ENCODE results near the gene ITFG2. TPM values are rescaled to one million over a fixed set of nuclear protein-coding genes. Genes with fewer than 3 reads are reported as not detected.

Gene ITFG2
- total RNA-seq, 1 experiment from 2014 or later = 23.9 TPM

DNA sequence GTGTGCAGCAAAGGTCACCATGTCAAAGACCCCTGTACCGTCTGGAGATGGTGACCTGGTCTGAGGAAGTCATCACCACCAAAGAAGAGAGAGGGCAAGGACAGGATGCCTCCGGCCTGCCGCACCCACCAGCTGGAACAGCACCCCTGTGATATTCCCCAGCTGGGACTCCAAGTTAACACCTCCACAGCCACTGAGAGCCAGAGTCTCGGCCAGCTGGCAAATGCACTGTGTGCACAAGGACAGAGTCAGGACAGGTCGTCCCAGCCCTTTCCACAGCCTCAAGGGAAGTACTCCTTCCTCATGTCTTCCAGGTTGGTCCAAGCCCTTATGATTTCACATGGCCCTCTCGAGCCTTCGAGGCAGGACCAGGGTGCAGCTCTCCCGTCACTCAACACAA lies 37.0 kb upstream of the ITFG2 start:
- CTCF ChIA-PET = no interaction called here
- POLR2A ChIA-PET = no interaction called here

DNA sequence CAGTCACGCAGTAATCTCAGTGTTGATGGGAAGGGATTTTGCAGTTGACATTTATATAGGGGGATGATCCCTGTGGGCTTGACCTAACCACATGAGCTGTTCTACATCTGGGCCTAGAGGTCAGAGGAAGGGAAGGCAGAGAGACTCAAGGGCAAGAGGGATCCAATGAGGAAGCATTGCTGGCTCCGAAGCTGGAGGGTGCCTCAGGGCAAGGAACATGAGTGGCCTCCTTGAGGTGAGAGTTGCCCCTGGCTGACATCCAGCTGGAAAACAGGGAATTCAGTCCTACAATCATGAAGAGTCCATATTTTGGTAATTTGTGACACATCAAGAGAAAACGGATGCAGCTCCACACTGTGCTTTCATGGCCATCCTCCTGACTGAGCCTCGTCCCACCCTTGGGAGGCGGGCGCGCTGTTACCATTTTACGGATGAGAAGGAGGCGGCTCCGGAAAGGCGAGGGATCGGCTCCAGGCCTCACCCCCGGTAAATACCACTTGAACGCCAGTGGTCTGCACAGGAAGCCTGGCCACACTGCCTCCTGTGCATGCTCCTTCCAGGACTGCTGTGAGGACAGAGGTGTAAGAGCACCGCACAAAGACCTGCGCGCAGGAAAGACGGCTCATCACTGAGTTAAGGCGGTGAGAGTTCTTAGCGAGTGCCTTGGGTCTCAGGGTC lies 36.2 kb upstream of the ITFG2 start:
- no peaks in the 10 kb centered on the region for H3K27me3 Mint-ChIP-seq (ENCODE audit: low read depth)
- ChIA-PET POLR2A (no interaction called here), CTCF (interaction anchor here (0.8 to 2.9 kb wide), 2 partner anchors 15 to 85 kb away, joined by 3 to 8 read pairs; no protein-coding TSS in a partner anchor)
- H3K9me3 Mint-ChIP-seq = no peaks in the 10 kb centered on the region
- H3K36me3 Mint-ChIP-seq = no peaks in the 10 kb centered on the region
- TF ChIP-seq, protein P1, sequence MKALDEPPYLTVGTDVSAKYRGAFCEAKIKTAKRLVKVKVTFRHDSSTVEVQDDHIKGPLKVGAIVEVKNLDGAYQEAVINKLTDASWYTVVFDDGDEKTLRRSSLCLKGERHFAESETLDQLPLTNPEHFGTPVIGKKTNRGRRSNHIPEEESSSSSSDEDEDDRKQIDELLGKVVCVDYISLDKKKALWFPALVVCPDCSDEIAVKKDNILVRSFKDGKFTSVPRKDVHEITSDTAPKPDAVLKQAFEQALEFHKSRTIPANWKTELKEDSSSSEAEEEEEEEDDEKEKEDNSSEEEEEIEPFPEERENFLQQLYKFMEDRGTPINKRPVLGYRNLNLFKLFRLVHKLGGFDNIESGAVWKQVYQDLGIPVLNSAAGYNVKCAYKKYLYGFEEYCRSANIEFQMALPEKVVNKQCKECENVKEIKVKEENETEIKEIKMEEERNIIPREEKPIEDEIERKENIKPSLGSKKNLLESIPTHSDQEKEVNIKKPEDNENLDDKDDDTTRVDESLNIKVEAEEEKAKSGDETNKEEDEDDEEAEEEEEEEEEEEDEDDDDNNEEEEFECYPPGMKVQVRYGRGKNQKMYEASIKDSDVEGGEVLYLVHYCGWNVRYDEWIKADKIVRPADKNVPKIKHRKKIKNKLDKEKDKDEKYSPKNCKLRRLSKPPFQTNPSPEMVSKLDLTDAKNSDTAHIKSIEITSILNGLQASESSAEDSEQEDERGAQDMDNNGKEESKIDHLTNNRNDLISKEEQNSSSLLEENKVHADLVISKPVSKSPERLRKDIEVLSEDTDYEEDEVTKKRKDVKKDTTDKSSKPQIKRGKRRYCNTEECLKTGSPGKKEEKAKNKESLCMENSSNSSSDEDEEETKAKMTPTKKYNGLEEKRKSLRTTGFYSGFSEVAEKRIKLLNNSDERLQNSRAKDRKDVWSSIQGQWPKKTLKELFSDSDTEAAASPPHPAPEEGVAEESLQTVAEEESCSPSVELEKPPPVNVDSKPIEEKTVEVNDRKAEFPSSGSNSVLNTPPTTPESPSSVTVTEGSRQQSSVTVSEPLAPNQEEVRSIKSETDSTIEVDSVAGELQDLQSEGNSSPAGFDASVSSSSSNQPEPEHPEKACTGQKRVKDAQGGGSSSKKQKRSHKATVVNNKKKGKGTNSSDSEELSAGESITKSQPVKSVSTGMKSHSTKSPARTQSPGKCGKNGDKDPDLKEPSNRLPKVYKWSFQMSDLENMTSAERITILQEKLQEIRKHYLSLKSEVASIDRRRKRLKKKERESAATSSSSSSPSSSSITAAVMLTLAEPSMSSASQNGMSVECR (CRISPR knock-in tag; IDR thresholded peaks at IDR 0.05; ENCODE audit: borderline replicate concordance) = no peak
- TF ChIP-seq SOX15 (CRISPR knock-in tag; IDR thresholded peaks at IDR 0.05) = no peak
- TF ChIP-seq, protein P2, sequence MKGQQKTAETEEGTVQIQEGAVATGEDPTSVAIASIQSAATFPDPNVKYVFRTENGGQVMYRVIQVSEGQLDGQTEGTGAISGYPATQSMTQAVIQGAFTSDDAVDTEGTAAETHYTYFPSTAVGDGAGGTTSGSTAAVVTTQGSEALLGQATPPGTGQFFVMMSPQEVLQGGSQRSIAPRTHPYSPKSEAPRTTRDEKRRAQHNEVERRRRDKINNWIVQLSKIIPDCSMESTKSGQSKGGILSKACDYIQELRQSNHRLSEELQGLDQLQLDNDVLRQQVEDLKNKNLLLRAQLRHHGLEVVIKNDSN (CRISPR knock-in tag; IDR thresholded peaks at IDR 0.05) = no peak
- no peak for TF ChIP-seq RORB (CRISPR knock-in tag; IDR thresholded peaks at IDR 0.05)
- no peak for TF ChIP-seq FOXK1 (CRISPR knock-in tag; IDR thresholded peaks at IDR 0.05)
- no peak for TF ChIP-seq SP1 (CRISPR knock-in tag; conservative IDR thresholded peaks at IDR 0.05)
- TF ChIP-seq ZNF138 (CRISPR knock-in tag; conservative IDR thresholded peaks at IDR 0.05) = no peak
- TF ChIP-seq PRRX2 (CRISPR knock-in tag; IDR thresholded peaks at IDR 0.05) = no peak
- no peak for TF ChIP-seq NR3C1 (CRISPR knock-in tag; conservative IDR thresholded peaks at IDR 0.05; ENCODE audit: low read depth)
- TF ChIP-seq, protein P3, sequence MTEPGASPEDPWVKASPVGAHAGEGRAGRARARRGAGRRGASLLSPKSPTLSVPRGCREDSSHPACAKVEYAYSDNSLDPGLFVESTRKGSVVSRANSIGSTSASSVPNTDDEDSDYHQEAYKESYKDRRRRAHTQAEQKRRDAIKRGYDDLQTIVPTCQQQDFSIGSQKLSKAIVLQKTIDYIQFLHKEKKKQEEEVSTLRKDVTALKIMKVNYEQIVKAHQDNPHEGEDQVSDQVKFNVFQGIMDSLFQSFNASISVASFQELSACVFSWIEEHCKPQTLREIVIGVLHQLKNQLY (CRISPR knock-in tag; IDR thresholded peaks at IDR 0.05) = no peak
- no peak for TF ChIP-seq ZNF232 (CRISPR knock-in tag; IDR thresholded peaks at IDR 0.05)
- TF ChIP-seq, protein P4, sequence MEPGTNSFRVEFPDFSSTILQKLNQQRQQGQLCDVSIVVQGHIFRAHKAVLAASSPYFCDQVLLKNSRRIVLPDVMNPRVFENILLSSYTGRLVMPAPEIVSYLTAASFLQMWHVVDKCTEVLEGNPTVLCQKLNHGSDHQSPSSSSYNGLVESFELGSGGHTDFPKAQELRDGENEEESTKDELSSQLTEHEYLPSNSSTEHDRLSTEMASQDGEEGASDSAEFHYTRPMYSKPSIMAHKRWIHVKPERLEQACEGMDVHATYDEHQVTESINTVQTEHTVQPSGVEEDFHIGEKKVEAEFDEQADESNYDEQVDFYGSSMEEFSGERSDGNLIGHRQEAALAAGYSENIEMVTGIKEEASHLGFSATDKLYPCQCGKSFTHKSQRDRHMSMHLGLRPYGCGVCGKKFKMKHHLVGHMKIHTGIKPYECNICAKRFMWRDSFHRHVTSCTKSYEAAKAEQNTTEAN (CRISPR knock-in tag; IDR thresholded peaks at IDR 0.05) = no peak
- TF ChIP-seq NFE2L1 (CRISPR knock-in tag; IDR thresholded peaks at IDR 0.05) = no peak
- H3K27ac Mint-ChIP-seq = no peak overlapping the region; the same call in 1 of the 2 replicates
- no peak overlapping the region for H3K4me3 Mint-ChIP-seq
- H3K4me1 Mint-ChIP-seq = peaks cover 39% of the 10 kb centered on the region
- no peak for ATAC-seq
- DNase-seq (ENCODE audit: low spot score) = no peak

More for the DNA sequence above, 37.0 kb upstream of the ITFG2 start:
- Mint-ChIP-seq H3K4me1 (peaks cover 39% of the 10 kb centered on the region), H3K36me3 (peaks cover 2% of the 10 kb centered on the region; the same call in 1 of the 2 replicates), H3K27ac (no peak overlapping the region), H3K4me3 (no peak overlapping the region), H3K9me3 (peaks cover 3% of the 10 kb centered on the region), H3K27me3 (ENCODE audit: low read depth) (peaks cover 2% of the 10 kb centered on the region; the same call in 1 of the 2 replicates)
- no peak for DNase-seq (ENCODE audit: low spot score)
- ATAC-seq = no peak
- no peak for TF ChIP-seq RELA (CRISPR knock-in tag; IDR thresholded peaks at IDR 0.05; ENCODE audit: borderline replicate concordance)
- no peak for TF ChIP-seq NFYB (CRISPR knock-in tag; conservative IDR thresholded peaks at IDR 0.05; ENCODE audit: low read depth)
- no peak for TF ChIP-seq PRRX2 (CRISPR knock-in tag; IDR thresholded peaks at IDR 0.05)

DNA sequence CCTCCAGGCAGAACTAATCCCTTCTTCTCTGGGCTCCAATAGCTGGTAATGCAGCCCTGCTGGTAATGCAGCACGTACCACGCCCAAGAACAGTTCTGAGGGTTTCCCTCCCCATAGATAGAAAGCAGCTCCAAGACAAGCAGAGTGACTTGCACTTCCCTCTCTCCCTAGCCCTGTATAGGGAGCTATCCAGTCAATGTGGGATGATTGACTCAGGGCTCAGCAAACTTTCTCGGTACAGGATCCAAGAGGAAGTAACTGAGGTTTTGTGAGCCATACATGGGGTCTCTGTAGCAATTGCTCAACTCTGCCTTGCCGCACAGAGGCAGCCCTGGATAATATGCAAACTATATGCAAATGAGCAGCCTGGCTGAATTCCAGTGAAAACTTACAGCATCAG lies 33.2 kb upstream of the ITFG2 start:
- CTCF ChIA-PET = interaction anchor here (0.7 to 3.1 kb wide), 5 partner anchors 13 to 96 kb away, joined by 3 to 29 read pairs (median 4); no protein-coding TSS in a partner anchor

More for the DNA sequence above, 33.2 kb upstream of the ITFG2 start:
- peak; percentile 65 for ATAC-seq
- H3K36me3 Mint-ChIP-seq = no peaks in the 10 kb centered on the region
- DNase-seq (ENCODE audit: low spot score) = no peak
- H3K9me3 Mint-ChIP-seq = no peaks in the 10 kb centered on the region
- peaks cover 9% of the 10 kb centered on the region for H3K27me3 Mint-ChIP-seq (ENCODE audit: low read depth)
- 0 out of 2 replicates have a peak, but pooled peaks have one; percentile 27 for TF ChIP-seq TP53 (CRISPR knock-in tag; IDR thresholded peaks at IDR 0.05)
- TF ChIP-seq OVOL2 (CRISPR knock-in tag; IDR thresholded peaks at IDR 0.05; ENCODE audit: borderline replicate concordance) = no peak
- H3K27ac Mint-ChIP-seq = peak overlapping the region; percentile 13; the same call in 1 of the 2 replicates
- H3K4me1 Mint-ChIP-seq = peaks cover 40% of the 10 kb centered on the region
- POLR2A ChIA-PET = interaction anchor here (1.0 kb wide), 1 partner anchor 27 kb away, joined by 4 read pairs; no protein-coding TSS in a partner anchor
- no peak overlapping the region; the same call in 1 of the 2 replicates for H3K4me3 Mint-ChIP-seq

Measured in WTC11 (cell line).